Vagina (tissue), 2 donors: ENCODE measurements around the gene HEPN1.

ENCODE experiments used
- POLR2A ChIP-seq, 2 donors: fragments of 450-650 bp; IDR thresholded peaks; one replicate each; pipeline ENCODE4 v1.6.1; 2017; ENCODE audit warnings: antibody characterized with exemption in 2 of 2, mild to moderate bottlenecking in 2 of 2, moderate library complexity in 2 of 2
- TF ChIP-seq, protein P1 (sequence below), 3 experiments: fragments of 450-650 bp in 2 of 3; fragments of 200-600 bp in 1 of 3; sonication (generic) in 1 of 3; IDR thresholded peaks; one replicate each; pipeline ENCODE4 v1.5.1; 2017 to 2019; ENCODE audit warnings: antibody characterized with exemption in 3 of 3, mild to moderate bottlenecking in 2 of 3, moderate library complexity in 2 of 3

- TF ChIP-seq, protein P1, sequence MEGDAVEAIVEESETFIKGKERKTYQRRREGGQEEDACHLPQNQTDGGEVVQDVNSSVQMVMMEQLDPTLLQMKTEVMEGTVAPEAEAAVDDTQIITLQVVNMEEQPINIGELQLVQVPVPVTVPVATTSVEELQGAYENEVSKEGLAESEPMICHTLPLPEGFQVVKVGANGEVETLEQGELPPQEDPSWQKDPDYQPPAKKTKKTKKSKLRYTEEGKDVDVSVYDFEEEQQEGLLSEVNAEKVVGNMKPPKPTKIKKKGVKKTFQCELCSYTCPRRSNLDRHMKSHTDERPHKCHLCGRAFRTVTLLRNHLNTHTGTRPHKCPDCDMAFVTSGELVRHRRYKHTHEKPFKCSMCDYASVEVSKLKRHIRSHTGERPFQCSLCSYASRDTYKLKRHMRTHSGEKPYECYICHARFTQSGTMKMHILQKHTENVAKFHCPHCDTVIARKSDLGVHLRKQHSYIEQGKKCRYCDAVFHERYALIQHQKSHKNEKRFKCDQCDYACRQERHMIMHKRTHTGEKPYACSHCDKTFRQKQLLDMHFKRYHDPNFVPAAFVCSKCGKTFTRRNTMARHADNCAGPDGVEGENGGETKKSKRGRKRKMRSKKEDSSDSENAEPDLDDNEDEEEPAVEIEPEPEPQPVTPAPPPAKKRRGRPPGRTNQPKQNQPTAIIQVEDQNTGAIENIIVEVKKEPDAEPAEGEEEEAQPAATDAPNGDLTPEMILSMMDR (IDR thresholded peaks at IDR 0.05): no peak
- no peak for TF ChIP-seq POLR2A (IDR thresholded peaks at IDR 0.05)
These were observed 25.5 kb downstream of the HEPN1 start for GRCh38 chr11:124944565-124944964.
